NCI-H1417 treated with DMSO at 0.1 percent for 48 hours (cell line): ENCODE measurements around the gene C1QTNF1.
A peak's percentile ranks its signal among the peaks of the same experiment; 100 is the strongest.

Experiments used
- DNase-seq: peaks from one replicate; lab custom pipeline; 2025; lab: John Stamatoyannopoulos, UW

C1QTNF1 gene

DNA sequence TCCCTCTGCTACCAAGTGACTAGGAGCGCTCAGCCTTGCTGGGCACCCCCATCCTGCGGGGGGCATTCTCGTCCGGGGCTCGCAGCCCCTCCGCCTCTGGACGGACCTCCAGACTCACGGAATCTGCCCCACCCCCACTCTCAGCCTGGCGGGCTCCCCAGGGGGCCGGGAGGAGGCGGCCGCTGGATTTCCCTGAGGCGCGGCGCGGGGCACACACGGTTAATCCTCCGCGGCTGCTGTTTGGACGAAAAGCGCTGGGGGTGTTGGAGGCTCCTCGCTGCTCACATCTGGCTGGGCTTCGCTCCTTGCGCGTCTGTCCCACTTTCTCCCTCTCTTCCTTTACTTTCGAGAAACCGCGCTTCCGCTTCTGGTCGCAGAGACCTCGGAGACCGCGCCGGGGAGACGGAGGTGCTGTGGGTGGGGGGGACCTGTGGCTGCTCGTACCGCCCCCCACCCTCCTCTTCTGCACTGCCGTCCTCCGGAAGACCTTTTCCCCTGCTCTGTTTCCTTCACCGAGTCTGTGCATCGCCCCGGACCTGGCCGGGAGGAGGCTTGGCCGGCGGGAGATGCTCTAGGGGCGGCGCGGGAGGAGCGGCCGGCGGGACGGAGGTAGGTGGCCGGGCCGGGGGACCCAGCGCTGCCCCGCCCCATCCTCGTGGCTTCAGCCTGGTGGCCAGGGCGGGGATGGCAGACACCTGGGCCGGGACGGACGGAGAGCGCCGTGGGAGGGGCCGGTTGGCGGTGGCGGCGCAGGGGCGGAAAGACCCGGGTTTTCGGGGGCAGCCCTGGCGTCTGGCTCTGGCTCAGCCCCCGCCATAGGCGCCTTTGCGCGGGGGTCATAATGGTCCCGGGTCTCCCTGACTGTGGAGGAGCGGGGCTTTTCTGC is at the start of gene C1QTNF1:
Gene C1QTNF1, plus strand, starts transcription at position 284 of the 886 bp plus-strand sequence. CDS start 19,800 bp downstream, outside the sequence.
- no peak for DNase-seq

- no peak for DNase-seq
Measured at GRCh38 chr17:78974635-78975591, 49.1 kb upstream of the C1QTNF1 start.

- DNase-seq: no peak
Measured at GRCh38 chr17:78976907-78977680, 46.9 kb upstream of the C1QTNF1 start.

GRCh38 chr17:78977681-78977943 is 46.4 kb upstream of the C1QTNF1 start:
- DNase-seq: no peak

DNA sequence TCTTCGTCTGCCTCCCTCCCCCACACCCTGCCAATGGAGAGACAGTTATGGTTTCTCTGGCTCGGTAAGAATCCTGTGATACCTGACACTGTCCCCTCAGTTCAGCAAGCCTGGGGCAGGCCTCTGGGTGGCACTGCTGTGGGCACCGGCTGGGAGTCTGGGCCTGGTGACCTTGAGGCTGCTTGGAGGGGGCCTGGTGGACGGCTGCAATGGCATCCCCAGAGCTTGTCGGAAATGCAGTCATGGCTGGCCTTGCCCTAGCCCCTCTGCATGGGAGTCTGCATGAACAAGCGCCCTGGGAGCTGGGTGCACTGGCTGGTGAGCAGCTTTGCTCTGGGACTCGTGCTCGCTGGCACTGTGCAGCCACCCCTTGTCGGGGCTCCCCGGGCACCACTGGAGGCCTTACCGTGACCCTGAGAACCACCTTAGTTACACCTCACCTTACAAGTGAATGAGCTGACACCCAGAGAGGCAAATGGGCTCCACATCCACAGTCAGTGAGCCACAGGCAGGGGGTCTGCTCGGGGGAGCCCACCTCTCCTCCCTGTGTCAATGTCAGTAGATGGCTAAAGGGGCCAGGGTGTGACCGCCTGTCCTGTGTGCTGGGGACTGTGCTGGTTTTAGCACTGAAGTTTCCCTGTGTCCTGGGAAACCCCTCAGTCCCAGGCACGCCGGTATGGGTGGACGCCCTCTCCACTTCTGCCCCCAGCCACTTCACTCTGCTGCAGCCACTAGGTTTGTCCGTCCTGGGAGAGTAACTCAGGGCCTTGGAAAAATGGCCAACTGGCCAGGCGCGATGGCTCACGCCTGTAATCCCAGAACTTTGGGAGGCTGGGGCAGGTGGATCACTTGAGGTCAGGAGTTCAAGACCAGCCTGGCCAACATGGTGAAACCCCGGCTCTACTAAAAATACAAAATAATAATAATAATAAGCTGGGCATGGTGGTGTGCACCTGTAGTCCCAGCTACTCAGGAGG is 45.7 kb upstream of the C1QTNF1 start:
- DNase-seq: no peak

GRCh38 chr17:78979780-78980623 is 44.0 kb upstream of the C1QTNF1 start, which contains the start of gene LGALS3BP:
Gene LGALS3BP, minus strand, starts transcription at chr17:78979923. Its CDS starts 2,732 bp downstream, at chr17:78977191.
- peak; percentile 83 for DNase-seq

- no peak for DNase-seq
Measured at GRCh38 chr17:78980624-78980972, 43.4 kb upstream of the C1QTNF1 start.

- no peak for DNase-seq
Measured at GRCh38 chr17:78981010-78981888, 42.7 kb upstream of the C1QTNF1 start.

DNA sequence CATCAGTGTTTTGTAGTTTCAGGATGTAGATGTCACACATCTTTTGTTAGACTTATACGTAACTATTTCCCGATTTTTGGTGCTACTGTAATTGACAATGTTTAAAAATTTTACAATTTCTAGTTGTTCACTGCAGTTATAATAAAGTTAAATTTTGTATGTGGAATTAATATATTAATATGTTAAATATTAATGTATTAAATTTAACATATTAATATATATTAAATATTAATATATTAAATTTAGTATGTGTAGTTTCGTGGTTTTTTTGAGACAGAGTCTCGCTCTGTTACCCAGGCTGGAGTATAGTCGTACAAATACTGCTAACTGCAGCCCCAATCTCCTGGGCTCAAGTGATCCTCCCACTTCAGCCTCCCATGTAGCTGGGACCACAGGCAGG is 38.6 kb upstream of the C1QTNF1 start:
- DNase-seq: no peak

DNA sequence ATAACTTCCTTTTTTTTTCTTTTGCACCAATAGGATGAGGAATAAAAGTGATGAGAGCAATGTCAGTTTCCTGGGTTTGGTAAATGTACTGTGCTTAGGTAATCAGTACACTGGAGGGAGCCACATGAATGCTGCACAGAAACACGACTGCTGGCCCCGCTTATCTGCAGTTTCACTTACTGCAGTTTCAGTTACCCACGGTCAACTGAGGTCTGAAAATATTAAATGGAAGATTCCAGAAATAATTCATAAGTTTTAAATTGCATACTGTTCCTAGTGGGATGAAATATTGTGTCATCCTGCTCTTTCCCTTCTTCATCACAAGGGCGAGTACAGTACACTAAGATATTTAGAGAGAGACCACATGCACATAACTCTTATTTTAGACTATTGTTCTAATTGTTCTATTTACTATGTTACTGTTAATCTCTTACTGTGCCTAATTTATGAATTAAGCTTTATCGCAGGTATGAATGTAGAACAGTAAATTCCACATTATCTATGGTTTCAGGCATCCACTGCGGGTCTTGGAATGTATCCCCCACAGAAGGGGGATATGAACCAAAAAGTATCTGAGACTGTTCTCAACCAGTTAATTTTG is 37.8 kb upstream of the C1QTNF1 start:
- no peak for DNase-seq

DNA sequence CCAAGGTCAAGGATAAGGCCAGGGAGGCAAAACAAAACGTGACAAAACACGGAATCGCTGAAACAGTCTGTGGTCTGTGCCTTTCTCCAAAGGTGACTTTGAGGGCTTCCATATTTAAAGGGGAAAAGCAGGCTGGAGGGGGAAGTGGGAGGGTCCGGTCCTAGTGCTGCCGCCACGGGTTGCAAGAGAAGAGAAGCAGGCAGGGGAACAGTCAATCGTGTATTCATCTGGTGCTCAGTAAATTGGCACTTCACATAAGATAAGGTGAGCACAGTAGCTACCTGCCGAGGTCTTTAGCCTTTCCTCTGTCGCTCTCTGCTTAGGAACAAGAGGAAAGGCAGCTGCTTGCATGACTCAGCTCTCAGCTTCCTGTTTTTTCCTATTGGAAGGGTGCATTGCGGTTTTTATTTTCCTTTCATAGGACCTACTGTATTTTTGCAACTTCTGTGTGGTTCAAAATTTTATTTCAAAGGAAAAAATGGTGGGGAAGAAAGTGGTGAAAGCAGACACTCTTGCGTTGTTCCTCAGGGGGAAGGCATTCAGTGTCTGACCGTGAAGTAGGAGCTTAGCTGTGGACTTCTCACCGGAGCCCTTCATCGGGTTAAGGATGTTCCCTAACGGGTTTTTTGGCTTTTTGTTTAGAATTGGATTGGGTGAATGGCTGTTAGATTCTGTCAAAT is 37.2 kb upstream of the C1QTNF1 start:
- no peak for DNase-seq

DNA sequence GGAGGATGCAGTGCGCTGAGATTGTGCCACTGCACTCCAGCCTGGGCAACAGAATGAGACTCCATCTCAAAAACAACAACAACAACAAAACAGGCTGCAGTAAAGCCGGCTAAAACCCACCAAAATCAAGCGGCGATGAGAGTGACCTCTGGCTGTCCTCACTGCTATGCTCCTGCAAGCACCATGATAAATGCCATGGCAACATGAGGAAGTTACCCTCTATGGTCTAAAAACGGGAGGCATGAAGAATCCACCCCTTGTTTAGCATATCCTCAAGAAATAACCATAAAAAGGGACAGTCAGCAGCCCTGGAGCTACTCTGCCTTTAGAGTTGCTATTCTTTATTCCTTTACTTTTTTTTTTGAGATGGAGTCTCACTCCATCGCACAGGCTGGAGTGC is 35.8 kb upstream of the C1QTNF1 start:
- no peak for DNase-seq

DNA sequence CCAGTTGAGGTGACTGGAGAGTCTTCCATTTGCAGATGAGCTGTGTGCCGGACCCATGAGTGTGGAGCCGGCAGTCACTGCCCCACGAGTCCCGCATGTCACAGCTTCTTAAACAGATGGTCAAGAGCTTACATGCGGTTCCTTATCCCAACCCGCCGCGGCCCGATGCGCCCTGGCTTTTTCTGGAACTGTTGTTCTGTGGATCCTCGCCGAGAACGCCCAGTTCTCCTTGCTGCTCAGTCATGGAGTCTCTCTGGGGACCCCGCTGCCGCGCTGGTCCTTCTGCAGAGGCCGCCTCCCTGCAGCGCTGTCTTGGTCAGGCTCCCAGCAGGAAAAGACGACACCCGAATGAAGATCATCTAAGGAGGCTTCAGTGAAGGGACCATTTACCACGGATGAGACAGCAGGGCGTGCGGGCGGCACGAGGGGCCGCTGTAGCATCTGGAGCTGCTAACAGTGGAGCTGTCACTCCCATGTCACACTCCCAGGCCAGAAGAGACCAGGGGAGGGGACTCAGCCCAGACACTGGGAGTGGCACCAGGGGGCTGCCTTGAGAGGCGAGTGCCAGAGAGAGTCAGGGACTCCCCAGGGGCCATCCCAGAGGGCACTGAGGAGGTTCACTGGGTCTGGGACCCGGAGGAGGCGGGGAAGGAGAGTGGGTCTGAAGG is 33.5 kb upstream of the C1QTNF1 start:
- DNase-seq: no peak

GRCh38 chr17:78991017-78991738 is 32.8 kb upstream of the C1QTNF1 start:
- no peak for DNase-seq

- no peak for DNase-seq
Measured at GRCh38 chr17:78991906-78992532, 31.9 kb upstream of the C1QTNF1 start.

GRCh38 chr17:78992542-78993212 is 31.3 kb upstream of the C1QTNF1 start:
- no peak for DNase-seq
